ENCODE measurements around the gene CNGA1.
"Not testable (repeated sequence)": the region's sequence is repeated elsewhere in the genome, so short reads cannot be mapped to it uniquely, and the experiment has no call there.

CNGA1 gene

DNA sequence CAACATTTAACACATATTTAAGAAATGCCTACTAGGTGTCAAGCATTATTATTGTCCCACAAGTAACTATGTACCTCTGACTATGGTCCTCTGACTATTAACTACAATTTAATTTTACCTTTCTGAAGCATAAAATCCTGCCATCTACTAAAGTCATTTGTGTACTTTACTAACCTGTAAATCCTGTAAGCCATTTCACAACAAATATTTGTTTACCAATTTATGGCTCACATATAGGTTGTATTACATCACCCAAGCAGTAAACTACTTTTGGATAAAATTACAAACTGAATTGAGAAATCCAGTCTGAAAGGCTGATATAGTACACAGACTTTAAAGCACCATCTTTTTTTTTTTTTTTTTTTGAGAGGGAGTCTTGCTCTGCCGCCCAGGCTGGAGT is 43.8 kb downstream of the CNGA1 start:
- DNase-seq (ENCODE audit: low read depth in 2 of 2) = no peak

DNA sequence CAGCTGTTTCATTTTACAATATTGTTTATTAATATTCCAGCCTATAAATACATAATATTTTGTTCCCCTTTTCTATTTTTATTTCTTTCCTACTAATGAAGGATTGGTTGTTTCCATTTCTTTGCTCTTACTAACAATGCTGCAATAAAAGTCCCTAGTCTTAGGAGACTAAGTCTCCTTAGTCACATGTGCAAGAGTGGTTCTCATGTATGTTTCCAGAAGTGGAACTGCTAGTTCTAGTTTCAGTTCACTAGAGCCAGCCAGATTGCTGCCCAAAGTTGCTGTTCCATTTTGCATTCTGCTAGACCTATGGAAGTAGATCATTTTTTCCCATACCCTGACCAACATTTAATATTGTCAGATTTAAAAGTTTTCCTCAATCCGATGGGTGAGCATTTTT is 44.3 kb downstream of the CNGA1 start:
- no peak for DNase-seq (ENCODE audit: low read depth in 2 of 2)

DNA sequence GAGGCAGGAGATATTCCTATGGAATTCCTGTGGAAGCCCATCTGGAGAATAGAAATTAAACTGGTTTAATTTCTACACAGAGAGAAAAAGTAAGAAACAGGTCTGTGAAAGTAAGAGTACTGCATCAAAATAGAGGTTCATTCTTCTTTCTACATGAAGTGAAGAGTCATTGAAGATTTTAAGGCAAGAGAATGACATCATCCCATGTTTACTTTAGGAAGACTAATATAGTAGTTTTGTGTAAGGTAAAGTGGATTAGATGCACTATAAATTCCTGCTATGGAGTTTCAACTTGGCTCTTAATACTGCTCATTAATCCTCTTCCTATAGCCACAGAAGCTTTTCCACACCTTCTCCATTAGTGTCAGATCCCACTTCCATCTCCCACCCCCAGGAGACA is 47.6 kb downstream of the CNGA1 start:
- no peak for DNase-seq (ENCODE audit: low read depth in 2 of 2)

DNA sequence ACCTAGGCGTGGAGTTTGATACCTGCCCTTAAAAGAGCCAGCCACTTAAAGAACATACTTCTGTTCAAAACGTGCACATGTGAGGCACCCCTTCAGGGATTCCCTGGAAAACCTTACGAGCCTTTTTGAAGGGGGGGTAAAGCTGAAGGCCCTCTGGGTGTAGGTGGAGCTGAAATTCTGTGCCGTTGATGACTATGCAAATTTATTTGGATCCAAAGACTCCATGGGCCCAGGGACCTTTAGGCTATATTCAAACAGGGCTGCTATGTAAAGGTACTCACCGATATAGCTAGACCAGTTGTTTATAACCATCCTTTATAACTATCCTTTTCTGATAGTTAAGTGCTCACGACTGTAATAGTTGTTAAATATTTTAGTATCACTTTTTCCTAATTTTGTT is 61.8 kb downstream of the CNGA1 start:
- DNase-seq (ENCODE audit: low read depth in 2 of 2) = no peak

DNA sequence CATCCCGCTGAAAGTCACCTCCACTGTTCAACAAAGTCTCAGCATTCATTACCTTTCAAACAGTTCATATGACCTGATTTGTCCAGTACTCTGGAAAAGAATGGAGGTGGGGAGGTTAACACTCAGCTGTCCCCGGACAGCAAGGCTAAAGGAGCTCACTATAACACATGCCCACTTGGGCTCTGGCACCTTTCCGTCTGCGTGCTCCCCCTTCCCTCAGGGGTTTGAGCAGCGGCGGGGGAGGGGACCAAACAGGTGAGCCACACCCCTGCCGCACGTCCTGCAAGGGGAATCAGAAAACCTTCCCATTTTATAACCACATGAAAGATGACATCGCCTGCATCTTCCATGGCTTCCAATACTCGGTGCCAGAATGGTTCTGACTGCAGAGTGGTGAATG is 62.2 kb downstream of the CNGA1 start:
- DNase-seq (ENCODE audit: low read depth in 2 of 2) = no peak

DNA sequence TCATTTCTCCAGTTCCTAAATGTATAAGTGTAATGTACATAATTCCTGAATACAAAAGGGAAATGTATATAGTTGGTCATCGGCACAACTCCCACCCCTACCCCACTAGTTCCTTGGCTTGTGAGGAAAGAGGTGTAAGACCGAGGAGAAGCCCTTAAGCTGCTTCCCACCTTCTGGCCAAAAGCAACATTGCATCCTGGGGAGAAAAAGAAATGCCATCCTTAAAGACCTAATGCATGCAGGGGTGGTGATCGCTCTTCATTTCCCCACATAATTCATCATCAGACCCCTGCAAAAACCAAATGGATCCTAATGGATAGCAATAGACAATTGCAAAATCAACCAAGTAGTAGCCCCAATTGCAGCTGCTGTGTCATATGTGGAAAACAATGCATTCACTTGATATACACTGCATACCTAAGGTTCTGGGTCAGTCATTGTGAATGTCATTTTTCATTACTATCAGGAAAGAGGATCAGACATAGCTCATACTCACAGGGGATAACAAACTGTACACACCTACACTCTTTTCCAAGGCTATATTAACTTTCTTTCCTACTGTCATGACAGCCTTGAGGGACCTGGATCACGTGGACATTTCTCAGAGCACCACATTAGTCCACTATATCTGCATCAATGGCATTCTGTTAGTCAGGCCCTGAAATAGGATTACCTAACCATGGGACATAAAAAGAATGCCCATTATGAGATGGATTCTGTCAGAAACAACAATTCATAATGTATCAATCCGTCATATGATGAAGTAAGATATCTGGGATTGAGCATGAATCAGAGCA is 70.4 kb downstream of the CNGA1 start:
- no peak for DNase-seq (ENCODE audit: low read depth in 2 of 2)

DNA sequence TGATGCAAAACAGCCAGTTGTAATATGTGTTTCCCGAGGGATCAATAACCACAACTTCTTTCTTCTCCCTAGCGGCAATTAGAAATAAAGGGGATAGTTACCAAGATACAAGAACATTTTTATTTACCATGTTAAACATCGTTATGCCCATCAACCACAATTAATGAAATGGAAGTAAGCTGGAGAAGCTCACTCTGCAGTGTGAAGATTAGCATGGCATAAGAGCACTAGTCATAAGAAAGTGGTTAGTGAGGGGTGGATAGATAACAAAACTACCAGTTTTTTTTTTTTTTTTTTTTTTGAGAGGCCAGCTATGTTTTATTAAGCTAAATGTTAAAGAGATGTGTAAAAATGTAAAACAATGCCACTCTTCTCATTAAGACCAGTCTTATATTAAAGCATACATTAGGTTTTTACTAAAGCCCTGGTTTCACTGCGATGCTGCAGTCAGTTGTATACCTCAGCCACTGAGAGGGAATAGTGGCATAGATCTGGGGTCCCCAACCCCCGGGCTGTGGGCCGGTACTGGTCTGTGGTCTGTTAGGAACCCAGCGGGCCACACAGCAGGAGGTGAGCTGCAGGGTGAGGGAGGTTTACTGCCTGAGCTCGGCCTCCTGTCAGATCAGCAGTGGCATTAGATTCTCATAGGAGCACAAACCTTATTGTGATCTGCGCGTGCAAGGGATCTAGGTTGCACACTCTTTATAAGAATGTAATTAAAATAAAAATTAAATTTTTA is 74.2 kb downstream of the CNGA1 start:
- no peak for DNase-seq (ENCODE audit: low read depth in 2 of 2)

DNA sequence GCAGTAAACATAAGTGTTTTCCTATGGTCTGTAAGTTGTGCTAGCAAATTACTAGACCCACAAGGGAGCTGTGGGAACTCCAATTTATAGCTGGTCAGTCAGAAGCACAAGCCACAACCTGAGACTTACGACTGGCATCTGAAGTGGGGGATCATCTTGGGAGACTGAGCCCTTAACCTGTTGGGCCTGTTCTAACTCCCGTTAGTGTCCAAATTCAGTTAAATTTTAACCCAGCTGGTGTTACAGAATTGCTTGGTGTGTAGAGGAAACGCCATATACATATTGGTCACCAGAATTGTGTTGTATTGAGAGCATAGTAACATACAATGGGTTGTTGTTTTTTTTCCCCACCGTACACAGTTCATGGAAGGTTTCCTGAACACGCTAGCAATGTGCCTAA is 77.0 kb downstream of the CNGA1 start:
- no peak for DNase-seq (ENCODE audit: low read depth in 2 of 2)

DNA sequence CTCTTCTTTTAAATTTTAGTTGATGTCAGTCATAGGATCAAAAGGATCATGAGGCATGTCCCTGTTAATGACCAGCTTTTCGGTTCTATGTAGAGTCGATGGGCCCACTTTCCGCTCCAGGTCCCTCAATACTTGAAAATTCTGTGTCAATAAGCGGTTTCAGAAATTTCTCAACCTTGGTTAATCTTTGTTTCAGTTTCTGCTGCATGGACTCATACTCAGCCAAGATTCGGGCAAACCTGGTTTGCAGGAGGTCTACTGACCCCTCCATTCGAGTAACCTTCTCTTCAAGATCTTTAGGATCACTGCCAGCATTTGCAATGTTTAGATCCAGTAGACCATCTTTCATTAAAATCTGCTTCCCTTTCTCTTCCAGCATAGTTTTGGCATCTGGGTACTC is 80.1 kb downstream of the CNGA1 start:
- no peak for DNase-seq (ENCODE audit: low read depth in 2 of 2)

DNA sequence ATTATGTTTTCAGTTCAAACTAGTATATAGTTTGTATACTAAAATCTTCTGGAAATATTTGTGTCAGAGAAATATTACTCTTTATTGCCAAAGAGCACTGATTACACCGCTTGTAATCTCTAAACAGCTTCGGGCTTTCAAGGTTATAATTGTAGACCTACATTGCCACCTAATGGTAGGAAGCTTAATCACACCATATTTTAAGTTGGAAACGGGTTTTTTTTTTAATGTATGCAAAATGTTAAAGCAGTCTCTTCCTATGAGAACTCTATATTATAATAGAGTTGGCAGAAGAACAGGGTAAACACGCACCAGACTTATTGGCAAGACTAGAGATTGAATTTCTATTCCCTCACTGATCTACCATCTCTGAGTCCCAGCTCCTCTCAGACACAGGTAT is 82.6 kb downstream of the CNGA1 start:
- DNase-seq (ENCODE audit: low read depth in 2 of 2) = no peak

DNA sequence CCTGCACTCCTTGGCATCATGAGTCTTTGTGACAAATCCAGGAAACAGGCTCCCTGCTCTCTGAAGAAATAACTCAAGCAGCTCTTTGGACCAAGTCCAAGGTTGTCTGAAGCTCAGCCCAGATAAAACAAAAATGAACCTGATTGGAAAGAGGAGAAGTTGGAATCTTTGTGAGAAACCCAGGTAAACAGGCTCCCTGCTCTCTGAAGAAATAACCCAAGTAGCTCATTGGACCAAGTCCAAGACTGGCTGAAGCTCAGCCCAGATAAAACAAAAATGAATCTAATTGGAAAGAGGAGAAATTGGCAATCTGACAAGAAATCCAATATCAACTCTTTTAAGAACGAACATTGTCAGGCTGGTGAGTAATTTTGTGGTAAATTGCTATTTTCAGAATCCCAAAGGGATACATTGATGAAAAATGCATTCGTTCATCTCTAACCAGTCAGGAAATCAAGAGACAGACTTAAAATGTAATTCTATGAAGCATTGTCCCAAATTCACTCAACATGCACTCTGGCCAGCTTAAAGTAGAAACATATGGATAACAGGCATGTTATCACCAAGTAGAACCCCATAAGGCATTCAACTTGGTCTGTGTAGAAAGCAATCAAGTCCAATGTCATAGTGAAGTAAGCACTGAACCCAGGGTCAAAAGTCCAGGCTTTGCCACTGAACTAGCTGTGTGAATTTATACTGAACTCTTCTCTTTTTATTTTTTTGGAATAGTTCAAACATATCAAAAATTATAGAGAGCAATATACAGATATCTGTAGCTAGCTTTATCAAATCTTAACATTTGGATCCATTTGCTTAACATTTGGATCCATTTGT is 85.3 kb downstream of the CNGA1 start:
- DNase-seq (ENCODE audit: low read depth in 2 of 2) = no peak

DNA sequence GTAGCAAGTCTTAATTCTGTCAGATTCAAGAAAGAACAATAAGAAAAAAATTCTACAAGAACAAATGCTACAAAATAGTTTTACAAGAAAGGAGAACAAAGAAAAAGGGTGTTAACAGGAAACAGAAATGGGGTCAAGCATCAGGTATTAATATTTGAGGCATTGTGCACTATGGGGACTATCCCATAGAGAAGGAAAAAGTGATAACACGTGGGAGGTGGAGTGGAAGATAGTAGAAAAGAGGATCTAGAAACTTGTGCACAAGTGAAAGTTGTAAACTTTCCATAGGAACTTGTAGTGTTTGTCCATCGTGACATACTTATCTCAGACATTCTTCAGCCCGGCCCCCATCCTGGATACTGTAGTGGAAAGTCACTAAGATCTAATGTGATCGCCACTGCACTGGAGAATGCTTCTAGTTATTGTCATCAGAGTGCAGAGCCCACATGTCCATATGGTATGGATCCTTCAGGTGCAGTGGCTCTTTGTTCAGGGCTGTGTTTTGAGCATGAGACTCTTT is 86.7 kb downstream of the CNGA1 start:
- no peak for DNase-seq (ENCODE audit: low read depth in 2 of 2)

DNA sequence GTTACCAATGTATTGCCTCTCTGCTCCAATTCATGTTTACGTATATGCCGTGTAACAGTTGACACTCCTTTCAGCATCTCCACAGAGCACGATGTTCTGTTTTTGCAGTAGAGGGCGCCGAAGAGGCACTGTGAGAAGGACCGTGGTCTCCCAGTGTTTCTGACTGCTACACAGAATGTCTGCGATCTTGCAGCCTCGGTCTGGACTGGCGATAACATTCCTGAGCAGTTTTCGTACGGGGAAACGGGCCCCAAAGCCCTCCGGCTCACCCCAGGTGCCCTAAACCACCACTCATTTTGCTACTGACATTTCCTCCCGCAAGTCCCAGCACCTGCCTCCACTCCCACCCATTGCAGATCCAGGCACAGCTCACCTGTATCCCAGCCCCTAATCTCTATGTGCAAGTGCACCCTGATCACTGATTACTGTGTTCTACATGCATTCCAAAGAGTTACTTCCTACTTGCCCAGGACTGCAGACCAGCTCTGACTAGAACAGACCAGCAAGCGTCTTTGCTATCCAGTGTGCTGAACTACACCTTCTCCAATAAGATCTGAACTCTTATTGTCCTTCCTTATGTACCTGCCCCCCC is 89.7 kb downstream of the CNGA1 start:
- no peak for DNase-seq (ENCODE audit: low read depth in 2 of 2)

DNA sequence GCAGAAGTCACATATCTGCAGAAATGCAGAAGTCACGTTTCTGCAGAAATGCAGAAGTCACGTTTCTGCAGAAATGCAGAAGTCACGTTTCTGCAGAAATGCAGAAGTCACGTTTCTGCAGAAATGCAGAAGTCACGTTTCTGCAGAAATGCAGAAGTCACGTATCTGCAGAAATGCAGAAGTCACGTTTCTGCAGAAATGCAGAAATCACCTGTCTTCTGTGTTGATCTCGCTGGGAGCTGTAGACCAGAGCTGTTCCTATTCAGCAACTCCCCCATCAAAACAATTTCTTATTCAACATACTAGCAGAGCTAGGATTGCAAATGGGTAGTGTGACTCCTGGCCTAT is 93.2 kb downstream of the CNGA1 start:
- not testable (repeated sequence) for DNase-seq (ENCODE audit: low read depth in 2 of 2)

DNA sequence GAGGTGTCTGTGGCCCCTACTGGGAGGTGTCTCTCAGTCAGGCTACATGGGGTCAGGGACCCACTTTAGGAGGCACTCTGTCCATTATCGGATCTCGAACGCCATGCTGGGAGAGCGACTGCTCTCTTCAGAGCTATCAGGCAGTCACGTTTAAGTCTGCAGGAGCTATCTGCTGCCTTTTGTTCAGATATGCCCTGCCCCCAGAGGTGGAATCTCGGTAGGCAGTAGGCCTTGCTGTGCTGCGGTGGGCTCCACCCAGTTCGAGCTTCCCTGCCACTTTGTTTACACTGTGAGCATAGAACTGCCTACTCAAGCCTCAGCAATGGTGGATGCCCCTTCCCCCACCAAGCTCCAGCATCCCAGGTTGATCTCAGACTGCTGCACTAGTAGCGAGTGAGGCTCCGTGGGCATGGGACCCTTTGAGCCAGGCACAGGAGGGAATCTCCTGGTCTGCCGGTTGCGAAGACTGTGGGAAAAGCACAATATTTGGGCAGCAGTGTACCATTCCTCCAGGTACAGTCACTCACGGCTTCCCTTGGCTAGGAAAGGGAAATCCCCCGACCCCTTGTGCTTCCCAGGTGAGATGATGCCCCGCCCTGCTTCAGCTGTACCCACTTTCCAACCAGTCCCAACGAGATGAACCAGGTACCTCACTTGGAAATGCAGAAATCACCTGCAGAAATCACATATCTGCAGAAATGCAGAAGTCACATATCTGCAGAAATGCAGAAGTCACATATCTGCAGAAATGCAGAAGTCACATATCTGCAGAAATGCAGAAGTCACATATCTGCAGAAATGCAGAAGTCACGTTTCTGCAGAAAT is 93.8 kb downstream of the CNGA1 start:
- DNase-seq (ENCODE audit: low read depth in 2 of 2) = not testable (repeated sequence)

DNA sequence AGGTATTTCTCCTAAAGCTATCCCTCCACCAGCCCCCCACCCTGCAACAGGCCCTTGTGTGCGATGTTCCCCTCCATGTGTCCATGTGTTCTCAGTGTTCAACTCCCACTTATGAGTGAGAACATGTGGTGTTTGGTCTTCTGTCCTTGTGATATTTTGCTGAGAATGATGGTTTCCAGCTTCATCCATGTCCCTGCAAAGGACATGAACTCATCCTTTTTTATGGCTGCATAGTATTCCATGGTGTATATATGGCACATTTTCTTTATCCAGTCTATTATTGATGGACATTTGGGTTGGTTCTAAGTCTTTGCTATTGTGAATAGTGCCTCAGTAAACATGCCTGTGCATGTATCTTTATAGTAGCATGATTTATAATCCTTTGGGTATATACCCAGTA is 99.3 kb downstream of the CNGA1 start:
- not testable (repeated sequence) for DNase-seq (ENCODE audit: low read depth in 2 of 2)

DNA sequence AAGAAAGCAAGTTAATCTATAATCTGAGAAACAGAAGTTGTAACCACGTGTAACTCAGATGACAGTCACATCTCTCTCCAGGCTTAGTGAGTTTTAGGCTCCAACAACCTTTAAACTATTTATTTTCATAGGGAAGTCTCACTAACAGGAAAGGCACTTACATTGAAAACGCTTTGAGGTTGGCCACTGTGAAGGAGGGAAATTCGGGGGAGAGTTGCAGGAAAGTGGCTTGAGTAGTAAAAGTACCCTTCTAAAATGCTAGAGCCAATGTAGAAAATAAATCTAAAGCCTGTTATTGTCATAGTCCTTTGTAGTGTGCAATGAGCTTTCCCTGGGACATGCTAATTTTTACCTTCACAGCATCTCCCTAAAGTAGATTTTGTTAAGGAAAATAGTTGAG is 101.1 kb downstream of the CNGA1 start:
- no peak for DNase-seq (ENCODE audit: low read depth in 2 of 2)

DNA sequence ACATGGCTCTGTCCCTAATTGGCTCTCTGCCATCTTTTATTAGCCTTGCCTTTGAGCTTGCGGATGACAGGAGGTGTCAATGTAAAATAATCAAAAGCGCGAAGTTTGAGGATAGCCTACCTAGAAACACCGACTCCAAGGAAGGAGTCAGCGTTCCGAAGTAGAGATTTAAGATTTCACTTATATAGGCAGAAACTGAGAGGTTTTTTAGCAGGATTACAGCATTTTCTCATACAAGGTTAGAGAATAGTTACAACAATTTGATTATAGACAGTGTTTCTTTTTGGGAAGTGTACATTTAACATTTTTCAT is 101.6 kb downstream of the CNGA1 start:
- DNase-seq (ENCODE audit: low read depth in 2 of 2) = no peak

DNA sequence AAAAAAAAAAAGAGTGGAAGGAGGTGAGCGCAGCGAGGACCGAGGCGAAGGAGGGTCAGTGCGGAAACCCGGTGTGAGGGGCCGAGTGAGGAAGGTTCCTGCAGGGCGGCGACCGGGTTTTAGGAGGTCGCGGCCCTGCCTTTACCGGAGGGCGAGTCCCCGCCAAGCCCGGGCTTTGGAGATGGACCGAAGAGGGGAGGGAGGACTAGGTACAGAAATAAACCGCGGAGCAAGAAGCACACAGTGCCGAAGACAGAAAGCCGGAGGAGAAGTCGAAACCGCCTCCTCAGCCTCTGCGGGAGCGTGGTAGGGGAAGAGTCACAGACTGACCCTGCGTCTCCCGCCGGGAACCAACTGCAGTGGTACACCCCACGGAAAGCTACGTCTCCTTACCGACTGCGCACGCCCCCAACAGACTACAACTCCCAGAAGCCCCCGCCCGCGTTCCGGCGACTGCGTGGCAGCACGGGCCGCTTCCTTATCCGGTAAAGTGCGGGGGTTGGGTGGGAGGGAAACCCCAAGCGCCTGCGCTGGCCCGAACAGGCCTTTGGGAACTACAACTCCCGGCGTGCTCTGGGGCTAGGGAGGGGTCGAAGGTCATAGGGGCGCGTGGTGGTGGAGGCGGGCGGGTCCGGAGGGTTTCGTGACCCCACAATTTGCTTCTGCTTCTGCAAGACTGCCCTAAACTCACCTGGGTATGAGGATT is 102.1 kb downstream of the CNGA1 start, which contains the start of gene NFXL1:
NFXL1 (minus strand) TSS at position 364 of the 706 bp plus-strand sequence. CDS start 380 bp downstream, outside the sequence.
- DNase-seq (ENCODE audit: low read depth in 2 of 2) = peak; percentile 94

DNA sequence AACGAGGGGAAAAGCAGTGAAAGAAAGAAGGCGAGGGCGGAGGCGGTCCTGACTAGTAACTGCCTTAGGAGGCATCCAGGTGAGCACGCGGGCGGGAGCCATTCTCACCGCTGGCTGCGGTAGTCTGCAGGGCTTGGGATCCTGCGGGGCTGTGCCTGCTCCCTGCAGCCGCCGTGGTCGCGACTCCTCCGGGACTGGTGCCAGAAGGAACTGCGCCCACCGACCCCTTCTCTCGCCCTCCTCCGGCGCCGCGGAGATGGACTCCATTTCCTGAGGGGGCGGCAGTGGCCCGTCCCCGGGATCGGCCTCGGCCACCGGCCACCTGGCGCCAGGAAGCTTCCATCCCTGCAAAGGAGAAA is 102.6 kb downstream of the CNGA1 start:
- no peak for DNase-seq (ENCODE audit: low read depth in 2 of 2)

DNA sequence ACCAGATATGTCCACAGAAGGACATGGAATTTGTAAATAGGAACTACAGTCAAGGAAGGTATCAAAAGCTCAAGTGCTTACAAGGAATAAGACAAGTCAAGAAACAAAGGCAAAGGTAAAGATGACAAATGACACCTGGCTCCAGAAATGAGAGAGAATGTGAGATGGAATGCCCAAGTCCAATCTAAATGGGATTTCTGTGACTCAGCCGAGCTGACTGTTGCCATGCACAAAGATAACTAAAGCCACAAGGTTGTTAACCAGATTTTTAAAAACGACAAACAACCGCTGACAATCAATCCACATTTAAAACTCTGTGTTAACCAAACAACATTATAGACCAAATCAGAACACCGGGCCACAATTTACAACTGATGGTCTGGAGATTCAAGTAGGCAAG is 103.2 kb downstream of the CNGA1 start:
- DNase-seq (ENCODE audit: low read depth in 2 of 2) = no peak

Data from stimulated activated CD8-positive, alpha-beta memory T cell treated with anti-CD3 and anti-CD28 coated beads, Interleukin-15, amount 100 ng/mL, for 4 hours (primary cell).